ENCODE results near the gene CCDC106.
A peak's percentile ranks its signal among the peaks of the same experiment; 100 is the strongest.

CCDC106 gene

DNA sequence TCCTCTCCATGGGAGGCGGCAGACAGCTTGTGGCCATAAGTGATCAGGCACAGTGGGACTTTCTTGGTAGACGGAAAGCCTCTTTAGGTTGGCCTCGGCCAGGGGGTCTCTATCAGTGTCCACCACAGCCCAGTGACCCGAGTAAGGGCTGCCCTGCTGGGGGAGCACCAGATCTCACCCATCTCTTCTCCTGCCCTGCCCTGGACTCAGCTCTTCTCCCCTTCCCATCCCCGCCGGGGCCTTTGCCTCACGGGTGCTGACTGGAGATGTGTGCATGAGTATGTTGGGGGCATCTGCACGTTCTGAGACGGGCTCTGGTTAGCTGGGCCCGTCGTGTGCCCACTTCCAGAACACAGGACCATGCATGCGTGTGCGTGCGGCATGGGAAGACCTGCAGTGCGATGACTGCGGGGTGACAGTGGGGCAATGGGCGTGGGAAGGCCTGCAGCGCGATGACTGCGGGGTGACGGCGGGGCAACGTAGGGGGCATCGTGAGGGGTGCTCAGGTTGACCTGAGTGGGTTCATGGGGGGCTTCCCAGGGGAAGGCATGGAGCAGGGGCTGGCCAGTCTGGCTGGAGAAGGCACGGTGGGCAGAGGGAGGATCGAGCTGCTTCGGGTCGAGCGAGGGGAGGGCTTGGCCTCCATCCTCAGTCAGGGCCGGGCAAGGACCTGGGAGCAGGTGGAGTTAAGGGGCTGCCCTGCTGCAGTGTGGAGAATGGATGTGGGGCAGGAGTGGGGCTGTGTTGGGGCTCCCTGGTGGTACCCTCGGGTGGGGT, 42.9 kb downstream of the CCDC106 start:
- POLR2A ChIA-PET (ENCODE audit: low non-redundant PET), result no interaction called here
- H3K27ac ChIP-seq, result no peak overlapping the region
- TF ChIP-seq, protein P1, sequence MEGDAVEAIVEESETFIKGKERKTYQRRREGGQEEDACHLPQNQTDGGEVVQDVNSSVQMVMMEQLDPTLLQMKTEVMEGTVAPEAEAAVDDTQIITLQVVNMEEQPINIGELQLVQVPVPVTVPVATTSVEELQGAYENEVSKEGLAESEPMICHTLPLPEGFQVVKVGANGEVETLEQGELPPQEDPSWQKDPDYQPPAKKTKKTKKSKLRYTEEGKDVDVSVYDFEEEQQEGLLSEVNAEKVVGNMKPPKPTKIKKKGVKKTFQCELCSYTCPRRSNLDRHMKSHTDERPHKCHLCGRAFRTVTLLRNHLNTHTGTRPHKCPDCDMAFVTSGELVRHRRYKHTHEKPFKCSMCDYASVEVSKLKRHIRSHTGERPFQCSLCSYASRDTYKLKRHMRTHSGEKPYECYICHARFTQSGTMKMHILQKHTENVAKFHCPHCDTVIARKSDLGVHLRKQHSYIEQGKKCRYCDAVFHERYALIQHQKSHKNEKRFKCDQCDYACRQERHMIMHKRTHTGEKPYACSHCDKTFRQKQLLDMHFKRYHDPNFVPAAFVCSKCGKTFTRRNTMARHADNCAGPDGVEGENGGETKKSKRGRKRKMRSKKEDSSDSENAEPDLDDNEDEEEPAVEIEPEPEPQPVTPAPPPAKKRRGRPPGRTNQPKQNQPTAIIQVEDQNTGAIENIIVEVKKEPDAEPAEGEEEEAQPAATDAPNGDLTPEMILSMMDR (conservative IDR thresholded peaks at IDR 0.05; ENCODE audit: low read depth), result no peak
- no peak for DNase-seq (ENCODE audit: low spot score)
- CTCF ChIA-PET, result no interaction called here

DNA sequence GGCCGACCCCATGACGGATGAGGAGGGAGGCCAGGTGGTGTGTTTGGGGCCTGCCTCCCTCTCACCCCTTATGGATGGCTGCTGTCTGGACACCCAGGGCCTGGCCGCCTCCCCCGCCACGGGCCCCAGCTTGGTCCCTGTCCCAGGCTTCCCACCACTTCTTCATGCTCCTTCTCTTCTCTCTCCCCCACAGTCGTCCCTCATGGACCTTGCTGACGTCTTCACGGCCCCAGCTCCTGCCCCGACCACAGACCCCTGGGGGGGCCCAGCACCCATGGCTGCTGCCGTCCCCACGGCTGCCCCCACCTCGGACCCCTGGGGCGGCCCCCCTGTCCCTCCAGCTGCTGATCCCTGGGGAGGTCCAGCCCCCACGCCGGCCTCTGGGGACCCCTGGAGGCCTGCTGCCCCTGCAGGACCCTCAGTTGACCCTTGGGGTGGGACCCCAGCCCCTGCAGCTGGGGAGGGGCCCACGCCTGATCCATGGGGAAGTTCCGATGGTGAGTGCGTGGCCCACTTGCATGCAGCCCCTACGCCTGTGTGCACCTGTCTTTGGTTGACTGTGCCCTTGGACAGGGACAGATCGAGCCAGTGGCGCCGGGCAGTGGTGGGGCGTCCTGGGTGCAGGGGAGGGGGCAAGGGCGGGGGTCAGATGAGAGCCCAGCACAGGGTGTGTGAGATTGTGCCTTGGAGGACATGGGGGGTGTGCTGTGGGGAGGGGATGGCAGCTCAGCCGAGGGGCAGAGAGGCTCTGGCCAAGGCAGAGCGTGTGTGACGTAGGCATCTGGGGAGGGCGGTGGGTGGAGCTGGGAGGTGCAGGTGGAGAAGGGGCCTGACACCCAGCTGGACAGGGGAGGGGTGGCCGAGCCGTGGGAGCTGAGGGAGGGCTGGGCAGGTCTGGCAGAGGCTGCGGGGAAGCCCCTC, 43.8 kb downstream of the CCDC106 start:
- TF ChIP-seq, protein P1 (conservative IDR thresholded peaks at IDR 0.05; ENCODE audit: low read depth), result no peak
- POLR2A ChIA-PET (ENCODE audit: low non-redundant PET), result no interaction called here
- CTCF ChIA-PET, result interaction anchor here (0.6 kb wide), 1 partner anchor 46 kb away, joined by 3 read pairs; the partner anchor contains the start of gene NLRP9
- H3K27ac ChIP-seq, result no peak overlapping the region
- no peak for DNase-seq (ENCODE audit: low spot score)

DNA sequence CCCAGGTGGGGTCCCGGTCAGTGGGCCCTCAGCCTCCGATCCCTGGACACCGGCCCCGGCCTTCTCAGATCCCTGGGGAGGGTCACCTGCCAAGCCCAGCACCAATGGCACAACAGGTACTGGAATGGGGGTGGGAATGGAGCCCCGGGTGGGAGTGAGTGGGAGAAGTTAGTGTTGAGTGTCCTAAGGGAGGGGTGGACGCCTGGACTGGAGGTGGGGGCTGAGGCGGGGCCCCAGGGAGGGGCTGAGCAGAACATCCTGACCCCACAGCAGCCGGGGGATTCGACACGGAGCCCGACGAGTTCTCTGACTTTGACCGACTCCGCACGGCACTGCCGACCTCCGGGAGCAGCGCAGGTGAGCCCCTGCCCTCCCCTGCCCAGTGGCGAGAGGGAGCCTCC, 44.7 kb downstream of the CCDC106 start:
- CTCF ChIA-PET, result no interaction called here
- no peak for DNase-seq (ENCODE audit: low spot score)
- TF ChIP-seq, protein P1 (conservative IDR thresholded peaks at IDR 0.05; ENCODE audit: low read depth), result no peak
- H3K27ac ChIP-seq, result 0 out of 2 replicates have a peak overlapping the region, but pooled peaks have one; percentile 22
- POLR2A ChIA-PET (ENCODE audit: low non-redundant PET), result no interaction called here

DNA sequence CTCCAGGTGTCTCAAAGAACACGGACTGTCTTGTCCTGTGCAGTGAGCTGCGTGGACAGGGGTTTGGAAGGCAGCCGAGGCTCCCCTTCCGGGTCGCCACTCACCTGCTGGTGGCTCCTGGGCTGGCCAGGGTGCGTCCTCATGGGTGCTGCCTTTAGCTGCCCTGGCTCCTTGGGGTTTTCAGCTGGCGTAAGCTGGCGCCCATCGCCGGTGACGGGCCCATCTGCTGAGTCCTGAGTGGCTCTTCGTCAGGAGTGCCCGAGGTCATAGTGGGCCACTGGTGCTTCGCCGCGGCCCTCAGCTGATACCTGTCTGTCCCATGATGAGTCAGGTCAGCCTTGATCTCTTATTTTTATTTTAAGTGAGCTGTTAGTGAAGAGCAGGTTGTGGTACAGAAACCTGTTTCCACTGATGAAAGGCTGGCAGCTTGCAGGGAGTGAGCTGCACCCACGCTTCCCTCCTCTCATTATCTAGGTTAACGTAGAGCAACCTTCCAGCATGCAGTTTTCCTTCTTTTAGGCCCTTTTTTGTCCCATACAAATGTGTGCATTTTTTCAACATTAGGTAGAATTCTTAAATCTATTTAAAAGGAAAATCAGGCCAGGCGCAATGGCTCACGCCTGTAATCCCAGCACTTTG, 45.4 kb downstream of the CCDC106 start:
- H3K27ac ChIP-seq, result 0 out of 2 replicates have a peak overlapping the region, but pooled peaks have one; percentile 22
- CTCF ChIA-PET, result no interaction called here
- TF ChIP-seq, protein P1 (conservative IDR thresholded peaks at IDR 0.05; ENCODE audit: low read depth), result no peak
- DNase-seq (ENCODE audit: low spot score), result no peak
- POLR2A ChIA-PET (ENCODE audit: low non-redundant PET), result no interaction called here

DNA sequence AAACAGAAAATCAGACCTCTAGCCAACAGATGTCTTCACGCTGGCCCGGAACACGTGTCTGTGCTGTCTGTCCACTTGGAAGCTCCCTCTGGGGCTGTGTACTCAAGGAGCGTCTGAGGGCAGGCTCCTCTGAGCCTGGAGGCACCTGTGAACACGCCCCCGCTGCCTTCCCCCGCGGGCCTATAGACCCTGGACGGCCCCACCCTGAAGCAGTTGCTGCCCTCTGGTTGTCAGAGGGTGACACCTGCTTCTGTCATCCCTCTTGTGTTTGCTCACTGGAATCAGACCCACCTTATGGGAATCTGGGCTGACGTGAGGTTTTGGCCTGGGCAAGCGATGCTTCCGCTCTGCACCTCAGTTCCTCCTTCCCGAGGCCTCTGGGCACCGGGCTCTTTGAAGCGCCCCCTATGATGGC, 46.2 kb downstream of the CCDC106 start:
- no peak overlapping the region for H3K27ac ChIP-seq
- no peak for DNase-seq (ENCODE audit: low spot score)
- POLR2A ChIA-PET (ENCODE audit: low non-redundant PET), result no interaction called here
- TF ChIP-seq, protein P1 (conservative IDR thresholded peaks at IDR 0.05; ENCODE audit: low read depth), result no peak
- CTCF ChIA-PET, result interaction anchor here (0.7 kb wide), 1 partner anchor 1515 kb away, joined by 5 read pairs; no protein-coding TSS in a partner anchor
